ENCODE data around the gene PDE4A.

Gene PDE4A

DNA sequence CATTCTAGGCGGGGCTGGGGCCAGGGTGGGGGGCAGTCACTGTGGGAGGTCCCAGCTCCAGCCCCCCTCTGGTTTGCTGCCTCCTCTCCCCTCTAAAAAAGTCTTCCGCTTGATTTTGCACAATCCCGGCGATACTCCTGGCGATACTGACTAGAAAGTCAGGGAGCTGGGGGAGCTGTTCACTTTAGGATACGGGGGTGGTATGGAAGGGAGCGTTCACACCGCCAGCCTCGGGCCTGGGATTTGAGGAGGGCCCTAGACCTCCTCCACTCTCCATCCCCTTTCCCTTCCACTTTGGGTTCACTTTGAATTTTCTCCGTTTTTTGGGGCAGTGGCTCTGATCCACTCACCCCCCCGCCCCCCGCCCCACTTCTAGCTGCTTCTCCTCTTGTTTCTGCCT is 47.8 kb downstream of the PDE4A start:
- DNase-seq = no peak

DNA sequence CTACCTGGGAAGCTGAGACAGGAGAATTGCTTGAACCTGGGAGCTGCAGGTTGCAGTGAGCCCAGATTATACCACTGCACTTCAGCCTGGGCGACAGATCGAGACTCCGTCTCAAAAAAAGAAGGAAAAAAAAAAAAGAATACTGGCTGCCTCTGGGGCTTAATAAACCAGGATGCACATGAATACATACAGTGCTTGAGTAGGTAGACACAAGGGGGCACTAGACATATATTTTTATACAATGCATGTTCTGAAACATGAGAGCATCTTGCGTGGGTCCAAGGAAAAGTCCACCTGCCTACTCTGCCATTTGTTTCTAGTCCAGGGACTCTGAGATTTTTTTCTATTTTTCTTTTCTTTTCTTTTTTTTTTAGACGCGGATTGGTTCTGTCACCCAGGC is 51.6 kb downstream of the PDE4A start:
- DNase-seq = no peak

DNA sequence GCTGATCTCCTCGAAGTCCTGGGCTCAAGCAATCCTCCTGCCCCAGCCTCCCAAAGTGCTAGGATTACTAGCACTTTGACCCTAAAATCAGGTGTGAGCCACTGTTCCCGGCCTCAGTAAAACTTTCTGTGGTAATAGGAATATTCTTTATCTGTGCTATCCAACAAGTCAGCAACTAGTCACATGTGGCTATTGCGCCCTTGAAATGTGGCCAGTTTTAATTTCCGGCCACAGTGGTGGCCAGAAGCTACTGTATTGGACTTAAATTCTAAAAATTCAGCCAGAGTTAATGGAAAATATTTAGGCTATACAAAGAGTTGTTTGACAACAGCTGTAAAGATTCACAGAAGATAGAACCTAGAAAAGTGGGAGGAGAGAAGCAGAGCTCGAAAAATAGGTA is 52.9 kb downstream of the PDE4A start:
- DNase-seq = no peak

DNA sequence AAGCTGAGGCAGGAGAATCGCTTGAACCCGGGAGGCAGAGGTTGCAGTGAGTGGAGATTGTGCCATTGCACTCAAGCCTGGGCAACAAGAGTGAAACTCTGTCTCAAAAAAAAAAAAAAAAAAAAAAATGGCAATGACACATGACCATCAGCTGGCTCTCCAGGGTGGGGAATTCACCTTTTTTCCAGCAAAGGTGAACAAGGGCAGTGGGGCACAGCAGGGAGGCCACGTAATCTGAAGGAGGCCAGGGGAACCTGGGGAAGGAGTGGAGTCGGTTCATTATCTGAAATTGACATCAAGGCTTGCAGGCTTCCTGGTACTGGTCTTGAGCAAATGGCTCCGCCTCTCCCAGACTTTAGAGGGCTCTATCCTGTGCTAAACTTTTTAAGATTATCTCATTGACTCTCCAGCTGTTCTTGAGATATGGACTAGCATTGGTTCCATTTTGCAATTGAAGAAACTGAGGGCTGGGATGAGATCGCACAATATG is 54.7 kb downstream of the PDE4A start:
- no peak for DNase-seq

DNA sequence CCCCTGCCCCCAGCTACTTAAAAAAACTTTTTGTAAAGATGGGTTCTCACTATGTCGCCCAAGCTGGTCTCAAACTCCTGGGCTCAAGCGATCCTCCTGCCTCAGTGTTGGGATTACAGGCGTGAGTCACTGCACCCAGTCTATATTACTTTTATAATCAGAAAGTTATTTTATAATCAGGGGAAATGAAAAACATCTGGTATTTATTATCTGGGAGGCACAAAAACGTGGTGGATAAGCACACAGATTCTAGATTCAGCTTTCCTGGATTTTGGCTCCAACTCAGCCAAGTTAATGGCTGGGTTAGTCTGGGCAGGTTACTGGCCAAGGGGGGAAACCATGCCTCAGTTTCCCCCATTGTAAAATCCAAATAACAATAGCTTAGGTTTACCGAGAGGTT is 58.1 kb downstream of the PDE4A start:
- no peak for DNase-seq

DNA sequence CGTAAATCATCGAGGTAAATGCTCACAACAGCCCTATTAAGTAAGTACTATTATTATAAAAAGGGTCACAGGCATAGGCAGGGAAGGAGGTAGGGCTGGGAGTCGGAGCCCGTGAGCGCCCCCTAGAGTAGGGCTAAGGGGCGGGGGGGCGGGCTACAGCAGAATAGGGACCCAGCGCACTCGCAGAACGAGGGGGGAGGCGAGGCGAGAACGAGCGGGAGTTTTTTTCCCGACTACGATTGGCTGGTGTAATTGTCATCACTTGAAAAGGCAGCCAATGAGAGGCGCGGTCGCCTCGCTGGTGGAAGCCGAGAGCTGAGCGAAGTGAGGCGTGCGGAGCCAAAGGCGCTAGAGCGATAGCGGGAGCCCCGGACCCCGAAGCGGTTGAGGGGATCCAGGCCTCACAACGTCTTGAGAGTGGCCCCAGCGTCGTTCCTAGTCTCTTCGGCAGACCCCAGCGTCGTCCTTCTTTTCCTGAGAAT is 58.6 kb downstream of the PDE4A start:
- DNase-seq = peak; percentile 51

DNA sequence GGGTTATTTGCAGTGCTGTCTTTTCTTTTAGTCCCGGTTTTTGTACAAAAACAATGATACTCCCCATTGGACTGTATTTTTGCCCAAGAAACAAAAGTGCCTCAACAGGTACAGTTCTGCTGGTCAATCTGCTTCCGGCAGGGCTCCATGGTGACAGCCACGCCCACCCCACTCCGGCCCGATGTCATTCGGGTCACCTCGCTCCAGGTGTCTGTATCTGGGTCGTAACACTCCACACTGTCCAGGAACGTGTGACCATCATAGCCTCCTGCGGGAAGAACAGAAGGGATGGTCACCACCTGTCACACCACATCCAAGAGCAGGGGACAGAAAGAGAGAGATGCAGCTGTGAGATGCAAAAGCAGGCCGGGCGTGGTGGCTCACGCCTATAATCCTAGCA is 66.2 kb downstream of the PDE4A start:
- no peak for DNase-seq

DNA sequence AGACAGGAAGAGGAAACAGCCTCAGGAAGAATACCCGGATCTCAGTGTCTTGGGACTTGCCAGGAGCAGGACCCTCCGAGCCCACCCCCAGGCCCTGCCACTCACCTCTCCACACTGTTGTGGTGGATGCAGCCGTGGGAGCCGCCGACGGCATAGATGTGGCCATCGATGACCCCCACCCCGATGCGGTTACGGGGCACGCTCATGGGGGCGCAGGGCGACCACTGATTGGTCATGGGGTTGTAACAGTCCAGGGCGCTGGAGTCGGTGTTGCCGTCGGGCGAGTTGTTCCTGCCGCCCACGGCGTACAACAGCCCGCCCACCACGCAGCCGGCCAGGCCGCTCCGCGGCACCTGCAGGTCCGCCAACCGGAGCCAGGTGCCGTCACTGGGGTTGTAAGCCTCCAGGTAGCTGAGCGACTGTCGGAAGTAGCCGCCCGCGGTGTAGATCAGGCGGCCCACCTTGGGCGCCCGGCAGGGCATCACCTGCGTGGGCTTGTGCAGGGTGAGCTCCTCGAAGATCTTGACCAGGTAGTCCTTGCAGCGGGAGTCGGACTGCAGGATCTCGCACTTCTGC is 71.2 kb downstream of the PDE4A start:
- DNase-seq = no peak

DNA sequence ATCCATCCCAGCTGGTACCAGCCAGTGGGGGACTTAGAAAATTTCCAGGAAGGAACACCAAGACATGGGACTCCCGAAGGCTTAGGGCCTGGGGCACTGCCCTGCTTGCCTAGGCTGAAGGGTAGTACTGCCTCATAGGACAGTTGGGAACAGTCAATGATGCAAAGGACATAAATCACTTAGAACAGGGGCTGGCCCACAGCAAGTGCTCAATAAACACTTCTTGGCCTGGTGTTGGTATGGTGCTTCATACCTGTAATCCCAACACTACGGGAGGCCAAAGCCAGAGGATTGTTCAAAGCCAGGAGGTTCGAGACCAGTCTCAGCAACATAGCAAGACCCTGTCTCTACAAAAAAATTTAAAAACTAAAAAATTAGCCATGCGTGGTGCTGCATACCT is 77.0 kb downstream of the PDE4A start:
- no peak for DNase-seq

DNA sequence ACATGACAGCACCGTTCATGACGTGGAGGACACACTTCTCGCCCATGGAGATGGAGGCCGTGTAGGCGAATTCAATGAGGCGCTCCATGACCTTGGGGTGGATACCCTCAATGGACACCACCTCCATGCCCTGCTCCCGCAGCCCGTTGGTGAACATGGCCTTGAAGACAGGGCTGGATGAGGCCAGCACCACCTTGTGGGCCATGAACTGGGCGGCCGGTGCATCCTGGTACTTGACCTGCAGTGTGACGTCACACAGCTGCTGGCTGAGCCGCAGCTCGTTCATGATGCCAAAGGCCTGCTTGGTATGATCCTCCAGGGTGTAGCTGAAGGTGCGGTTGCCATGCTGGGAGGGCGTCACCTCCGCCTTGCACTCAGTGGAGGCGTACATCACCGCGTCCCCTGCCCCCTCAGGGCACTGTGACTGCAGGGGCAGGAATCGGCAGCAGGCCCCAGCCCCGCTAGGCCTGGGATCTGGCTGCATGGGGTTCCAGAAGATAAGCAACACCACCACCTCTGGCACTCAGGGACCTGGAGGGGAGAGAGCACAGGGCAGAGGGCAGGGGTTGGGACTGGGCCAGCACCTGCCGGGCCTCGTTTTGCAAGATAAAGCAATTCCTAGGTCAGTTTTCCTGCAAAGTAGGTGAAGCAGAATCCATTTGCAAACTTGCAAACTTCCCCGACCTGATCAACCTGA is 79.4 kb downstream of the PDE4A start:
- no peak for DNase-seq

DNA sequence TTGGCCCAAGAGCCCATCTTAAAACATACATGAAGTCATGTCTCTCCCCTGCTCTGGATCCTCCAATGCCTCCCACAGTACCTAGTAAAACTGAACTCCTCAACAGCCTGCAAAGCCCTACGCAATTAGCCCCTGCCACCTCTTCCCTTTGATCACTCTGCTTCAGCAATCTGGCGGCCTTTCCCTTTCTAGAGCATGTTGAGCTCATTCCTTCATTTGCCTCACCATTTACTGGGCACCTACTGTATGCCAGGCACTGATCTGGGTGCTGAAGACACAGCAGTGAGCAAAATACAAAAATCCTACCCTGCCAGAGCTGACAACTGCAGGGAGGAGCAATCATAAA is 79.9 kb downstream of the PDE4A start:
- DNase-seq = no peak

DNA sequence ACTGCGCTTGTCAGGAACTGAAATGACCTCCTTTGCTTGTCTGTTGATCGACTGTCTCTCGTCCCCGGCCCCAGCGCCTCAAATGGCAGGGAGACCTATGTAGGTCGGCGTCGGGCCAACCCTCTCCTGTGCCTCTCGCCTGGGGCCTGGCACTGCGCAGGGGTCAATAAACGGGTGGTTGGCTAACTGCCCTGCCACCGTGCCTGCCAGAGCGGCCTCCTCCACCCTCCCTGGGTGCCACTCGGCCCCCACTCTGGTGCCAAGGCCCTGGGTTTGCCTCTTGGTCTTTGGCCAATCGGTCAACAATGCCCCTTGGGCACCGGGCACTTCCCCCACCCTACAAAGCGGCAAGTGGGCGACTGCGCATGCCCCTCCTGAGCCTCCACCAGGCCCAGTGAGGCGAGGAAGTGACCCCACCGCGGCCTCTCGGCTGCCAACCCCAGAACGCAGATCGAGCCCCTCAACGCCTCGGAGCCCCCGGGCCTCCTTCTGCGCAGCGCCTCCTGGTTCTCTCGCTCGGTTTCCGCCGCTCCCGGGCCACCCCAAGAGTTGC is 81.7 kb downstream of the PDE4A start:
- DNase-seq = no peak

DNA sequence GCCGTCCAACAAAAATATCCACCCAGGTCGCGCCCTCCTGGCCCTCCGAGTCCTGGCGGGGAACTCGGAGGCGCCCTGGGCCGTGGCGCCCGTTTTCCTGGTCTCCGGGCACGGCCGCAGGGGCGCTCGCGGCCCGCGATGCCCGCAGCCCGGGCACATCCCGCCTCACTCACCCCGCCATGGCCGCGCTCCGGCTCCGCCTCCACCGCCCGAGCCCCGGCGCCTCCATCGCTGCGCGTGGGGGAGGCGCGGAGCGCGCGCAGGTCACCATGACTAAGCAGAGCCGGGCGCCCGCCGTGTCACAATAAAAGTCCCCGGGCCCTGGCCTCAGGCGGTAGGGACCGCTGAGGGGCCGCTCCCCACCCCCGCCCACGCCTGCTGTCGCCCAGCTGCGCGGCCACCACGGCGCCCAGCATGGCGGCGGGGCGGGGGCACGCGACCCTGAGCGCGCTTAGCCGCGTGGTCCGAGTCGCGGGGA is 82.2 kb downstream of the PDE4A start:
- peak; percentile 88 for DNase-seq

DNA sequence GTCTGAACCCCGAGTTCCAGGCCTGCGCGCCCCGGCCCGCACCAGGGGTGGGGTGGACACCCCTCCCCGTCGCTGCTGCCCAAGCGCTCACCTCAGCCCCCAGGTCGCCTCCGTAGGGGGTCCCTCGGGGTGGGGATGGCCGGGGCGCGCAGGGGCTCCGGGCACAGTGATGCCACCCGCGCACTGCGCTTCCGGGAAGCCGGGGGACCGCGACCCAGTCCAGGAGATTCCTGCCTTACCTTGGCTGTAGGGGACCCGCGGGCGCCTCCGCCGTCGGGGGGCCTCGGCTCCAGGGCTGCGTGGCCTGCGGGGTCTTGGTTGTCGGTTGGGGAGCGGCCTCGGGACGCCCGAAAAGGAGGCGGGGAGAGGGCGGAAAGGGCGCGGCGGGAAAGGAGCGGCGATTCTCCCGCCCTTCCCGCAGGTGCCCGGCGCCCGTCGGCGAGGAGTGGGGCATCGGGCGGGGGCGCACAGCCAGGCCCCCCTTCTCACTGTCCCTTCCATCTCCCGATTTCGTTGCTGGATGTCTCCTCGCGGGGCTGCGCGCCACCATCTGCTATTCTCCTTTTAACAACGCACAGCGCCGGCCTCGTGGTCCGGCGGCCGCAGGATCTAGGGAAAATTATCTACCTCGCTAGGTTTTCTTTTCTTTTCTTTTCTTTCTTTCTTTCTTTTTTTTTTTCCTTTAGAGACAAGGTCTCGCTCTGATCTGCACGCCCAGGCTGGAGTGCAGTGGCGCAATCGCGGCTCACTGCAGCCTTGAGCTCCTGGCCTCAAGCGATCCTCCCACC is 82.9 kb downstream of the PDE4A start, which contains the start of gene KEAP1:
TSS of gene KEAP1 (minus strand) at position 355 of the 788 bp plus-strand sequence. CDS start 3,323 bp downstream, outside the sequence.
- no peak for DNase-seq

DNA sequence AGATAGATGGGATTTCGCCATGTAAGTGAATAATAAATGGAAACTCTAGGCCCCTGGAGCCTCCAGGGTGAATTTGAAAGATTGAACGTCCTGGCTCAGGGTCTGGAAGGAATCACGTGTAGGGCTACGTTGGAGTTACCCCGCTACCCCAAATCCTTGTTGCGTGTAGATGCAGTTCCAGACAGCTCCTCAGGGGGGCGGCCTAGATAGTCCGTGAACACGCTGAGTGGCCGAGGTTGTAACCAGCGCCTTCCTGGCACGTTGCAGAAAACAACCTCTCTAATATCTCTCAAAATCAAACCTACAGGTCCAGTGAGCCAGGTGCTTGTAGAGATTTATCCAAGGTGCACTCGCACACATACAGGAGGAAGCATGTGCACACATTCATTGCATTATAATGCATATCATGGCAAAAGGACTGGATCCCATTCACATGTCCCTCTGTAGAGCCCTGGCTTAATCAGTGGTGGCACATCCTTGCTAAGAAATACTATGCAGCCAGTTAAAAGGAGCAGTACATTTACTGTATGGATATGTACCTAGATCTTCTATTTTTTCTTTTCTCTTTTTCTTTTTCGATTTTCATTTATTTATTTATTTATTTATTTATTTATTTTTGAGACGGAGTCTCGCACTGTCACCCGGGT is 85.4 kb downstream of the PDE4A start:
- DNase-seq = no peak

DNA sequence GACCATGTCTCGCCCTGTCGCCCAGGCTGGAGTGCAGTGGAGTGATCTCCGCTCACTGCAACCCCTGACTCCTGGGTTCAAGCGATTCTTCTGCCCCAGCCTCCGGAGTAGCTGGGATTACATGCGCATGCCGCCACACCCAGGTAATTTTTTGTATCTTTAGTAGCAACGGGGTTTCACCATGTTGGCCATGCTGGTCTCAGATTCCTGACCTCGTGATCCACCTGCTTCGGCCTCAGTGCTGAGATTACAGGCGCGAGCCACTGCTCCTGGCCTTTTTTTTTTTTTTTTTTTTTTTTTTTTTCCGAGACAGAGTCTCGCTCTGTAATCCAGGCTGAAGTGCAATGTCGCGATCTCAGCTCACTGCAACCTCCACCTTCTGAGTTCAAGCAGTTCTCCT is 87.7 kb downstream of the PDE4A start:
- no peak for DNase-seq

DNA sequence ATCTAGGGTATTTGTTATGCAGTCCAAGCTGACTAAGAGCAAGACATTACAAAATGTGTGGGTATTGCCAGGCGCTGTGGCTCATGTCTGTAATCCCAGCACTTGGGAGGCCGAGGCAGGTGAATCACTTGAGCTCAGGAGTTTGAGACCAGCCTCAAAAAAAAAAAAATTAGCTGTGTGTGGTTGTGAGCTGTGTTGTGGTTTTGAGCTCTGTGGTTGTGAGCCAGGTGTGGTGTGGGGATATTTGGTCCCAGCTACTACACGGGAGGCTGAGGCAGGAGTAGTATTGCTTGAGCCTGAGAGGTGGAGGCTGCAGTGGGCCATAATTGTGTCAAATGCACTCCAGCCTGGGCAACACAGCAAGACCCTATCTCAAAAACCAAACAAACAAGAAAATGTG is 88.4 kb downstream of the PDE4A start:
- DNase-seq = no peak

DNA sequence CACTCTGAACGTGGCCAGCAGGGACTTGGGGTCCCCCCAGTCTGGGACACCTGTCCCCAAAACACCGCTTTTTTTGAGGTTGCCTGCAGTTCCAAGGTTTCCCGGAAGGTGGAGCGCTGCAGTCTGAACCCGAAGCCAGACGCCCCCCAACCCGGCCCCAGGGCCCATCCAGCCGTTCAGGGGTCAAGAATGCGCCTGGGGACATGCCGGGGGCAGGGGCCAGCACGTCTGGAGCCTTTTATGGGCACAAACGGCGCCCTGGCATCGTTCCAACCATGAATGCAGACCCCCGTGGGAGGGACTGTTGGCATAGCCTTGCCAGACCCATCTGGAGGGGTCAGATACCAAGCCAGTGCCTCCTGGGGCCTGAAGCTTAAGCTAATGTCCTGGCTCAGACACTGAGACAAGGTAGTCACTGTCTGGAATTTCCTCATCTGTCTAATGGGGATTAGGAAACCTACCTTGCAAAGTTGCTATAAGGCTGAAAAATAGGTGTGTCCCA is 90.0 kb downstream of the PDE4A start:
- DNase-seq = no peak

DNA sequence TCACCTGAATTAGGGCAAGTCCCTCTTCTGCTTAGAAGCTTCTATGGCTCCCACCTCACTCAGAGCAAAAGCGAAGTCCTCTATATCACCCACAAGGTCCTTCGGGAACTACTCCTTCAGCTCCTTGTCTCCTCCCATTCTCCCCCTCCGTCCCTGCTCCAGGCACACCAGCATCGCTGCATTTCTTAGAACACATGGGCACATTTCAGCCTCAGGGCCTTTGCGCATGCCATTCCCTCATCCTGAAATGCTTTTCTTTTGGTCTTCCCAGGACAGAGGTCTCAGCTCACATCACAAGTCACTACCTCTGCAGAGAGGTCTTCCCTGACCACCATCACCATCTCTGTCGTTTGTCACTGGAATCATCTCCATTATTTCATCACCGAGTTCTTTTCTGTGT is 92.9 kb downstream of the PDE4A start:
- DNase-seq = no peak

DNA sequence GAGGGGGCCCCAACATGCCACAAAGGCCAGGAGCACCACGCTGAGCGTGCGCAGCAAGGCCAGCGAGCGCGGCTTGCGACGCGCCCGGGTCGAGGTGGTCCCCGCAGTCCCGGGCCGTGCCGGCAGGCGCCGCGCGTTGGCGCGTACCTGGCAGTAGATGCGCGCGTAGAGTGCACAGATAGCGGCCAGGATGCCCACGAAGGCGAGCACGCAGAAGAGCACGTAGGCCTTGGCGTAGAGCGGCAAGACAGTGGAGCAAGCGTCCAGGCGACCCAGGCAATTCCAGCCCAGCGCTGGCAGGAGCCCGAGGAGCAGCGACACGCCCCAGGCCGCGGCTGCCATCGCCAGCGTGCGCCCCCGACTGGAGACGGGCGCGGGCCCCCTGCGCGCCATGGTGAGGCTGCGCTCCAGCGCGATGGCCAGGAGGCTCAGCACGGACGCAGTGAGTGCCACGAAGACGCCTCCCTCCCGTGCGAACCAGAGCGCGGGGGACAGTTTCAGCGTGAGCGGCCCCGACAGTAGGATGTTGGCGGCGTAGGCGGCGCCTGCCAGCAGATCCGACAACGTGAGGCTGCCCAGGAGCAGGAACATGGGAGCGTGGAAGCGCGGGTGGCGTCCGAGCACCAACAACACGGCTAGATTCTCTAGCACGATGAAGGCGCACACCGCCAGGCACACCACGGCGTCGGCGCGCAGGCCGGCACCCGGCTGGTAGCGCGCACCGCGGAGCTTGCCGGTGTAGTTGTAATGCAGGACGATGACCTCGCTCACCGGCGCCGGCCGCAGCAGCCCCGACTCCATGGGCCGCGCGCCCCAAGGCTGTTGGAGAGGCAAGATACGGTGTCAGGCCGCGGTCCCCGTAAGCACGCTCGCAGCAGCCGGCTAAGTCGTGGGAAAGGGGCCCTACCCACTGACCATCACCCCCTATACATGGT is 94.1 kb downstream of the PDE4A start:
- no peak for DNase-seq

DNA sequence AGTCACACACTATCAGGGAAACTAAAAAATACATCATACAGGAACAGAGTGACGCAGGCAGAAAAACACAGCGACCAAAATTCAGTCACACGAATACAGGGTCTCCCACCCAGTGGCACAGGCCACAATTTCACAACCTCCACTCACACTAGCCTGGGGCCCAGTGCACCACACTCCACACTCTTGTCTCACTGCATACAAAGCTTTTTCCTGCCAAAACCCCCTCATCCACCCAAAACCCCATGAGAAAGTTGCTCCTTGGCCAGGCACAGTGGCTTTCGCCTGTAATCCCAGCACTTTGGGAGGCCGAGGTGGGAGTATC is 95.7 kb downstream of the PDE4A start:
- no peak for DNase-seq
